Activated naive CD4-positive, alpha-beta T cell treated with anti-CD3 and anti-CD28 coated beads, Interleukin-2, amount 50 U/mL, for 16 hours (primary cell): Measurements from ENCODE around the gene SNRK.
"Not testable (repeated sequence)": the region's sequence is repeated elsewhere in the genome, so short reads cannot be mapped to it uniquely, and the experiment has no call there.

Experiments
- DNase-seq: peaks from one replicate; pipeline ENCODE4 v3.0.0-alpha.2; 2020

Gene SNRK

GRCh38 chr3:43346978-43347749, 60.8 kb downstream of the SNRK start:
- DNase-seq, result no peak

DNA sequence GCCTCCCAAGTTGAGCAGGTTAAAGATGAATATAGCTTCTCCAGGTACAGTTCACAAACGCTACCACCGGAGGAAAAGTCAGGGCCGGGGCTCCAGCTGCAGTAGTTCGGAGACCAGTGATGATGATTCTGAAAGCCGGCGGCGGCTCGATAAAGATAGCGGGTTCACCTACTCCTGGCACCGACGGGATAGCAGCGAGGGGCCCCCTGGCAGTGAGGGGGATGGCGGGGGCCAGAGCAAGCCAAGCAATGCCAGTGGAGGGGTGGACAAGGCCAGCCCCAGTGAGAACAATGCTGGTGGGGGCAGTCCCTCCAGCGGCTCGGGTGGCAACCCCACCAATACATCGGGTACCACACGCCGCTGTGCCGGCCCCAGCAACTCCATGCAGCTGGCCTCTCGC, 61.4 kb downstream of the SNRK start:
- no peak for DNase-seq

- DNase-seq, result no peak
Measured at GRCh38 chr3:43348350-43348749, 62.0 kb downstream of the SNRK start.

DNA sequence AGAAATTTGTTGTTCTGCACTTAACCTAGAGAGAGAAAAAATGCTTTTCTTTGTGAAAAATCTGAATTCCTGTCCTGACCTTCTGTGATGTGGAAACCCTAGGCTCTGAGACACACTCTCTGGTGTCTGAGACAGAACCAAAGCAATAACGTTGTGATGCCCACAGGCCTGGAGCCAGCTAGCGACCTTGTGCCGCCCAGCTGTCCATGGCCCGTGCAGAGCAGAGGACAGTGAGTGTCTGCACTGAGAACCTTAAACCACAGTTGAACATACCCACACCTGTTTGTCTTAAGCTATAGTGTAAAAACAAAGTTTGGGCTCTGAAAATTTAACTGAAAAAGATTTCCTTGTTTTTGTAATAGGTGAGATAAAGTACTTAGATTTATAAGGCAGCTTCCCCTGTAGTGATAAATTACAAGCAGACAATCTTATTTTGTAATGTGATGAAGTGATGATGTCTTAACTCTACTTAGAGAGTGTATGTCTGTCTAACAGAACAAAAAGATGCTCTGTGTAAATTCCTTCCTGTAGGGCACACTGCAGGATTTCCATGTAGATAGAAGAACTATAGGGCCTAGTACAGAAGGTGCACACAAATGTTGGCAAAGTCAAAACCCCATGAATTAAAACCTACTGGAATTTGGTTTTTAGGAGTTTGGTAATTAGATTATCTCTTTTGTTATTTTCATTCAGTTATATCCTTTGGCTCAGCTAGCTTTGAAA, 62.7 kb downstream of the SNRK start:
- no peak for DNase-seq

DNA sequence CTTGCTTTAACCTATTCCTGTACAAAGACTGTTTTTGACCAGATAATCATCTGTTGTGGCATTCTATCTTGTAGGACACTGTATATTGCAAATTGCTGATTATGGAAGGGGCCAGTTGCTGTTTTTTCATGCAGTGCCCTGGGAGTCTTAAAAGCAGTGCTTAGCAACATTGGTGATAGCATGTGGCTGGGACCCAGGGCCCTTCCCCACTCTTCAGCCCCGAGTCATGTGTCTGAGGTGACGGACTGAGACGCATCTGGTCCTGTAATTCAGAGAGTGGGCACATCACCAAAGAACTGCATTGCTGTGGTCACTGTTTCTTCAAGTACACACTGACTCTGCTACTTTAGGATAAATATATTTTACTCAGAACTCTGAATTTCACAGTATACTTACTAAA, 63.4 kb downstream of the SNRK start:
- DNase-seq, result no peak

GRCh38 chr3:43353393-43353792, 67.1 kb downstream of the SNRK start:
- no peak for DNase-seq

DNA sequence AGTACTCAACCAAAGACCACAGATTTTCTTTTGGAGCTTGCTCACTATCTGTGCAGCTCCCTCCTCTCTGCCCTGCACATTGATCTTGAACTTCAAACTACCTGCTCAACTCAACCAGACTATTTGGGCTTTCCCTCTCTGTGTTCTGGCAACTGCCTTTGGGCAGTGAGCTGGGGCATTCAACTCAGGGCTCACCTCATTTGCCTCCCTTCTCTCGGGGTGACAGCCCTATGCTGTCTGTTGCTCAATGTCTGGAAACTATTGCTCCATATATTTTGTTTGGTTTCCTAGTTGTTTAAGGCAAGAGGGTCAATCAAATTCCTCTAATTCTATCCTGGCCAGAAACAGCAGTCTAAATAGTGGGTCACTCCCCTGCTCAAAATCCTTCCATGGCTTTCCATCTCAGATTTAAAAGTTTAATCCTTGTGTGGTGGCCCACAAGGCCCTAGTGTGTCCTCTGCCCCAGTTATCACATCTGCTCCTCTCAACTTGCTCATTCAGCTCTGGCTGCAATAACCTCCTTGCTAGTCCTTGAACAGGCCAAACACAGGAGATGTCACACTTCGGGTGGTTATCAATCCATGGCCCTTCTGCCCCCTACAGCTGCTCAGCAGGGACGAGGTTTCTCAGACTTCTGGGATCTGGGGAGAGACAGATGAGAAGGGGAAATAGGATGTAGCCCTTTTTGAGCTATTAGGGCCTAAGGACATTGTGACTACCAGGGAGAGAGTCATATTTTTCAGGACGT, 67.8 kb downstream of the SNRK start:
- DNase-seq, result no peak

DNA sequence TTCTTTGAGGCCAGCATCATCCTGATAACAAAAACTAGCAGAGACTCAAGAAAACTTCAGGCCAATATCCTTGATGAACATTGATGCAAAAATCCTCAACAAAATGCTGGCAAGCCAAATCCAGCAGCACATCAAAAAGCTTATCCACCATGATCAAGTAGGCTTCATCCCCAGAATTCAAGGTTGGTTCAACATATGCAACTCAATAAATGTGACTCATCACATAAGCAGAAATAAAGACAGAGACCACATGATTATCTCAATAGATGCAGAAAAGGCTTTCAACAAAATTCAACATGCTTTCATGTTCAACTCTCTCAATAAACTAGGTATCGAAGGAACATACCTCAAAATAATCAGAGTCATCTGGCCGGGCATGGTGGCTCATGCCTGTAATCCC, 69.7 kb downstream of the SNRK start:
- not testable (repeated sequence) for DNase-seq

GRCh38 chr3:43361077-43361476, 74.7 kb downstream of the SNRK start:
- no peak for DNase-seq

DNA sequence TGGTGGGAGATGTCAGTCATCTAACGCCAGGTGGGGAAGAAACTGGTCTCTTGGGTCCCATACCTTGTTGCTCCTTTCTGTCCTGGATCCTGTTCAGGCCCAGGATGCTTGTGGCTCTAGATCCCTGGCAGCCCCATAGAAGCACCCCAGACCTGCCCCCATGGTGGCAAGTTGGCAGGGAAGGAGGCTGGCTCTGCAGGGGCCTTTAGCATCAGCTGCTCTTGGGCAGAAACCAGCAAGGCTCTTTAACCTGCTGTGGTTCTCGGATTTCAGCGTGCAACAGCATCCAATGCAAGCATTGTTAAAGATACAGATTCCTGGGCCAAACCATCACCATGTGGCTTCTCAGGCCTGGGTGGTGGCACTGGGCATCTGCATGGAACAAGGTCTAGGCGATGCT, 75.8 kb downstream of the SNRK start:
- no peak for DNase-seq

GRCh38 chr3:43362961-43363360, 76.6 kb downstream of the SNRK start:
- DNase-seq, result no peak

DNA sequence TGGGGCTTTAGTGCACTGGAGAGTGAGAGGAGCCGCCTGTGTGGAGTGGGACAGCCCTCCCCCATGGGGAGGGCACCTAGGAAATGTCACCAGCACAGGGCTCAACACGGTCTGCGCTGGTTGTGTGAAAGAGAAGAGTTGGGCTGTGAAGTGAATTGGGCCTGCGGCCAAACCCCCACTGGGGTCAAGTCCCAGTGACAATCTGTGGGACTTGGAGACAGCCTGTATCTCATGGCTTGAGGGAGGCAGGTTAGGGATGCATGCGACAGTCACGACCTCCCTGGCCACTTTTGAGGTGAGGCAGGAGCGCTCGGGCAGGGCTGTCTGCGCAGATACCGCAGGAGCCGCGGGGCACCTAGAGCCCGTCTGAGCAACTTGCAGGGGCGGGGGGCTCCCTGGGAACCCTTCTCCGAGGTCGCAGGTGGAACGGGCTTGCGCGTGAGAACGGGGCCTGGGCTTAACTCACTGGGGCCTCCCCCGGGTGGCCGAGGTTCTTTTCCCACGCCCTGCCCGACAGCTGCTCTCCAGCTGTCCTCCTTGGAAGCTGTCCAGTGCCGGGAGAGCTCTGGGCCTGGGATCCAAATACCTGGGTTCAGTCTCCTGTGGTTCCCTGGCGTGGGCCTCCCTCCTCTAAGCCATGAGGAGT, 77.4 kb downstream of the SNRK start:
- no peak for DNase-seq

DNA sequence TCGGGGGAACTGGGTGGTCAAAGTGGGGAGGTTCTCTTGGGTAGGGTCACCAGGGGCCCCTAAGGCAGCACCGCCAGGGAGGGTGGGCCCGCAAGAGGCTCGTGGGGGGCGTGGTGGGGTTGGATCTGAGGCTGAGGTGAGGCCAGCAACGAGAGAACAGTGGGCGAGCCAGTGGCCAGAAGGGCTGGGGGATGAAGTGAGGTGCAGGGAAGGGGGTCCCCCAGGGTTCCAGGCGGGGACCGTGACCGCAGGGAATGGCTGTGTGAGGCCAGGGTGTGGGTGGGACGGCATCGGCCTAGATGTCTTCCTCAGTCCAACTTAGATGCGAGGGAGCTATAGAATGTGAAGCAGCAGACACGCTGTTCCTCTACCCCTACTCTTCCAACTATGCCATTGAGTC, 78.2 kb downstream of the SNRK start:
- no peak for DNase-seq

GRCh38 chr3:43364926-43365325, 78.6 kb downstream of the SNRK start:
- DNase-seq, result no peak

DNA sequence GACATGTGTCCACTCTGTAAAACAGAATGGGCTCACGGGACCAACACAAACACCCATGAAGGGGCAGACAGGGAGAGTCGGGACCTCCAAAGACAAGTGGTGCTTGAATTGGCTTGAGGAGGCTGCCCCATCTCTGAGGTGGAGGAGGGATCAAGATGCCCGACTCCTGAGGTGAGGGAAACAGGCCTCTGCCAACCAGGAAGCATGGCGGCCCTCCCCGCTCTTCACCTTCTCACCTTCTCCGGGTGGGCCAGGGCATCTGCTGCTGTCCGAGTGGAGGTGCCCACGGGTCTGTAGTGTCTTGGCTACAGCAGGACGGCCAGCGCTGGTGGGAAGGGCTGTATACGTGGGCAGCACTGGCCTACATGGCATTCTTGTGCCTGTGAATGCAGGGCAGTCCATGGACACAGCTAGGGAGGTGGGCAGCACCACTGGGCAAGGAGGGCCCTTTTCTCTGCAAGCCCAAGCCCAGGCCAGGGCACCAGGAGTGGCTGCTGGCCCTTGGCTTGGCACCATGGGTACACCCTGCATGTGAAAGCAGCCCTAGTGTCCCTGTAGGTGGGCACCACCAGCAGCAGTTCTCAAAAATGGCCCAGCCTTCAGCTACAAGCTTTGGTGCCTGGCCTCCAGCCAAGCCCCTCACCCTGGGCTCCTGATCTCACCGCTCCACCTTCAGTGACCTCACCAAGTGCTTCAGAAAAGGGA, 79.4 kb downstream of the SNRK start:
- DNase-seq, result no peak

GRCh38 chr3:43366481-43366880, 80.1 kb downstream of the SNRK start:
- no peak for DNase-seq

- no peak for DNase-seq
Measured at GRCh38 chr3:43366885-43367284, 80.5 kb downstream of the SNRK start.

- no peak for DNase-seq
Measured at GRCh38 chr3:43369404-43370292, 83.3 kb downstream of the SNRK start.

DNA sequence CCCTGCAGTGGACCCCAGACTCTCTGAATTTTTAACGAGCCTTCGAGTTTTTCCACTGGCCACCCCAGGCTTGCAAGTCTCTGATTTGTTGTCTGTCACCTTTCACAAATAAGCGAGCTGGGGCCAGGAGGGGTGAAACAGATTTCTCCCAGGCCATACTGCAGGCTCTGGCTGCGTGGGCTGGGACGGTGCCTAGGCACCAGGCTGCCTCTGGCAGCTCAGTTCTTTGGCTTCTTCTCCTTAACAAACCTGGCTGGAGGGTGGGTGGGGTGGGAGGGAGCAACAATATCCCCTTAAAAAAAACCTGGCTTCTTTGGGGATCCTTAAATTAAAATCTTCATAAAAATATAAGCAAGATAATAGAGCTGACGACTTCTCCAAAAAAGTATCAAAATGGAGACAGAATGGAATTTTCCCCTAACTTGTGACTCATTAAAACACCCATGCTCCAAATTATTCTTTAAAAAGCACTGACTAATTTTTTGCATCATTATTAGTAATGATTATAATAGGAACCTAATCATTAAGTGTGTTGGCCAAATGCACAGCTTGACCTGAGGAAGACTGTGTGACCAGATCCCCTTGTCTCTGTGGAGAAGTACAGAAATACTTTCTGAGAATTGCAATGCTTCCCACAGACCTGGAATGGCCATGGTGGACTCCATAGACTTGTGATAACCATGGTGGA, 84.1 kb downstream of the SNRK start:
- DNase-seq, result no peak

DNA sequence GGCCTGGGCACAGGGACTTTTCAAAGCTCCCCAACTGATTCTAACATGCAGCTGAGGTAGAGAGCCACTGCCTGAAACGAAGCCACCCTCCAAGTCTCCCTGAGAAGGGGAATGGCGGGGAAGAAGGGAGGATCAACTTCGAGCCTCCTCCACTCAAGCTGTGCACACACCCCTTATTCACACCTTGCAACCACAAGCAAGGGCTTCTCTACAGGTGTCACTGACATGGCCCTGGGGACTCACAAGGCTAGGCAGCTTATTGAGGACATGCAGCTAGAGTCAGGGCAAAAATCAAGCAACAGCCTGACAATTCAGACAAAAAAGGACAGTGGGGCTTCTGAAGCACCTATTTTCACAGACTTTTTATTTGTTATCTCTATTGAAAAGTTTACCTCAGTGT, 85.2 kb downstream of the SNRK start:
- DNase-seq, result no peak
